Stimulated activated CD4-positive, alpha-beta T cell treated with anti-CD3 and anti-CD28 coated beads, Interleukin-1b, Interleukin-23, amount 100 ng/mL, for 4 hours (primary cell): ENCODE results near the gene AVL9.
"Not testable (repeated sequence)": the region's sequence is repeated elsewhere in the genome, so short reads cannot be mapped to it uniquely, and the experiment has no call there.

Source experiments
- DNase-seq, 2 donors: peaks; one replicate each; pipeline ENCODE4 v3.0.0-alpha.2; 2020; ENCODE audit warnings: low read depth in 2 of 2

AVL9 gene

DNA sequence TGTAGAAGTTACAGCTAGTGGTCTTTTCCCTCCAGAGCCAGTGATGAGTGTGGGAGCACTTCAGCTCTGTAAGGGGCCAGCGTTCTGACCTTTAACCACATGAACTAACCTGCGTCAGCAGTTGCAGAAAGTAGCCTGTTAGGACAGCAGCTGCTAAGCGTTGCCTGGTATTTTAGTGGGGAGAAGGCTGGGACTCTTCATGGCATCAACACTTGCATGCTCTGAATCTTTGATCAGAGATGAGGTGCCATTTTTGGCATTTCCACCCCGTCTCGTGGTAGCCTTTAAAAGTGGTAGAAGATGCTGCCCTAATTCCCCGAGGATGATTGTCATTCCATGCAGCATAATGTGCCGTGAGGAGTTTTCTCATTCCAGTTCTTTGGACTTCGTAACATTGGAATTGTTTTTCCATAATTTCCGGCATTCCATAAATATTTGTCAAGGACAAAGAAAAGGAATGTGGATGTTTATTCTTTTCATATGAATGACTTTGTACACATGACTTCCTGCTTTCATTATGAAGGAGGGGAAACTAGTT is 92.2 kb downstream of the AVL9 start:
- no peak for DNase-seq

GRCh38 chr7:32588657-32589056 is 93.4 kb downstream of the AVL9 start:
- DNase-seq, result no peak

- no peak for DNase-seq
These were observed 96.6 kb downstream of the AVL9 start for GRCh38 chr7:32591938-32592337.

DNA sequence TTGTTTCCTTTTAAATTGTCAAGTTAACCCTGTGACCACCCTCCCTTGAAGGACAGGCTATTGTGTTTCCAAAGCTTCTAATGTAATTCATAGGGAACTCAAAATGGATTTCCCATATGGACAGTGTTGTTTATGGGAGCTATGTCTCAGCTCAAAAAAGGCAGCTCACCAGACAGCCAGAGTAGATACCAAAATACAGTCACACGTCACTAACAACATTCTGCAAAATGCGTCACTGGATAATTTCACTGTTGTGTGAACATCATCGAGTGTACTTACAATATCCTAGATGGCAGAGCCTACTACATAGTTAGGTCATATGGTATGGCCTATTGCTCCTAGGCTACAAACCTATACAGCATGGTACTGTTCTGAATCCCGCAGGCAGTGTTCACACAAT is 97.4 kb downstream of the AVL9 start:
- DNase-seq, result no peak

- DNase-seq, result no peak
These were observed 99.7 kb downstream of the AVL9 start for GRCh38 chr7:32594965-32595490.

DNA sequence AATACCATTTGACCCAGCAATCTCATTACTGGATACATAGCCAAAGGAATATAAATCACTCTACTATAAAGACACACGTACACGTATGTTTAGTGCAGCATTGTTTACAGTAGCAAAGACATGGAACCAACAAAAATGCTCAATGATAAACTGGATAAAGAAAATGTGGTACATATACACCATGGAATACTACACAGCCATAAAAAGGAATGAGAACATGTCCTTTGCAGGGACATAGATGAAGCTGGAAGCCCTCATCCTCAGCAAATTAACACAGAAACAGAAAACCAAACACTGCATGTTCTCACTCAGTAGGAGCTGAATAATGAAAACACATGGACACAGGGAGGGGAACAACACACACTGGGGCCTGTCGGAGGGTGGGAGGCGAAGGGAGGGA is 105.9 kb downstream of the AVL9 start:
- DNase-seq, result not testable (repeated sequence)

GRCh38 chr7:32602470-32602869 is 107.2 kb downstream of the AVL9 start:
- no peak for DNase-seq

DNA sequence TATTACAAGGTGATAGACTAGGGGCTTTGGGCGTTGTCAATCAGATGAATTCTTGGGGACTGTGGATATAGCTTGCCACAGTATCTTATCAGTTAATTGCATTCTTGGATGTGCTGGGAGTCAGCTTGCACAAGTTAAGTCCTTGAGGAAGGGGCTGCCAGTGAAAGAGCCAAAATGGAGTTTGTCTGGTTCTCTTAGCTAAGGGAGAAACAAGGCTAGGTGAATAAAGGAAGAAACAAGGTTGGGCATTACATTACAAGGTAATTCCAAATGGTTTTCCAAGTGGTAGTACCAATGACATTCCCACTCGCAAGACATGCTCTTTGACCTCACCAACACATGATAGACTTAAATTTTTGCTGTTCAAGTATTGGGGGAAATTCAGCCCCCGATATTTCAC is 108.2 kb downstream of the AVL9 start:
- not testable (repeated sequence) for DNase-seq

DNA sequence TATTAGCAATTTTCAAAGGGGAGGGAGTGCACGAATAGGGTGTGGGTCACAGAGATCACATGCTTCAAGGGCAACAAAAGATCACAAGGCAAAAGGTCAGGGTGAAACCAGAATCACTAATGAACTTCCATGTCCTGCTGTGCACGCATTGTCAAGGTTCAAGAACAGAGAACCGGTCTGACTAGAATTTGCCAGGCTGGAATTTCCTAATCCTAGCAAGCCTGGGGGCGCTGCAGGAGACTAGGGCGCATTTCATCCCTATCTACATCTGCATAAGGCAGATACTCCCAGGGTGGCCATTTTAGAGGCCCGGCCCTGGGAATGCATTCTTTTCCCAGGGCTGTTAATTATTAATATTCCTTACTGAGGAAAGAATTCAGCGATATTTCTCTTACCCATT is 108.8 kb downstream of the AVL9 start:
- not testable (repeated sequence) for DNase-seq

- DNase-seq, result no peak
These were observed 109.7 kb downstream of the AVL9 start for GRCh38 chr7:32605032-32605431.

DNA sequence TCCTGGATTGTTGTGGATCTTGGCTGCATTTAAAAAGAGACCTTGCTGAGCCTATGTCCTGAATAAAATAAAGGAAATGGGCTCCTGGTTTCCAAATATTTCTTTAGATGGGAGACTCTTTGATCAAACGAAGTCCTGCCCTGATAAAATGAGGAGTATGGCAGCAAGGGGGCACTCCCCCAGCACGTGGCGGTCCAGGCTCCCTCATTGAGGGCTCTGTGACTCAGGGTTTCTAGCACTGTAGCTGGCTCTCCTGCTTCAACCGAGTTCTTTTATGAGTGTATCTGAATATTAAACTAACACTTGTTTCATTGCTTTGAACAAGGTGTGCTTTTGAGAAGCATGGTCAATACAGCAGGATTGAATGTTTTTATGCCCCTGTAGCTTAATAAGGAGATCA is 114.2 kb downstream of the AVL9 start:
- no peak for DNase-seq

DNA sequence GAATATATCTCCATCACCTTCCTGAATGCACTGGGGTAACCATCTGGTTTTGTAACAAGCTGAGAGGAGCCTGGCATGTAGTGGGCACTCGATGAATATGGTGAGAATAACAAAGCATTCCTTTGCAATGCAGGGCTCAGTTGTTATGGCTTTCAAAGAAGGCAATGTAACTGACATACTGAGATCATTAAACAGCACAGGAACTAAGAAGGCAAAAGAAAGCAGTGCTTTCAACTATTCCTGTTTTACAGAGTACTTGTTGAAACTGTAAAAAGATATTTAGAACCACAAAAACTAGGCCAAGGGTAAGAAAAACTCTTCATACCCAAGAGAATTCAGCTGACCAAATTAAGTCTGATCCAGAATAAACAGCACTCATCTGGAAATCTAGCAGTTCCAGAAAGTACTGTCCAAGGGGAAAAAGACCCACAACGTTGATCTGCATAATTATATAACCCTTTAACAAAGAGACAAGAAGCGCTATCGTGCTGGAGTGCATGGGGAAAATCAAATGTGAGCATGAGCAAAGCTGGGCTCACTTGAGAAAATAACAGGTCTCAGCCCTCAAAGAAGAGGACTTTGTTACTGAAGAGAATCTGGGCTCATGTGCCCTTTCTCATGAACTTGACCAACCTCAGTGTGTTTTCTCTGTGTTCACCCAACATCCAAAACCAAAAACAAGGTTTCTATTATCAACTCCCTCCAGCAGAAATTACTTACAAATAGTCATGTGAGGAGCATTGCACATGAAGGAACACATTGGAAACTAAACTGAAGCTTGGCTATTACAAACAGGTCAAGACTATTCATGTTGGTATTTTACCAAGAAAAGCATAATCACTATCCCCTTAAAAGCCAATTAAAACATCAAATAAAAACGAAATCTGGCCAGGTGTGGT is 116.2 kb downstream of the AVL9 start:
- DNase-seq, result no peak

DNA sequence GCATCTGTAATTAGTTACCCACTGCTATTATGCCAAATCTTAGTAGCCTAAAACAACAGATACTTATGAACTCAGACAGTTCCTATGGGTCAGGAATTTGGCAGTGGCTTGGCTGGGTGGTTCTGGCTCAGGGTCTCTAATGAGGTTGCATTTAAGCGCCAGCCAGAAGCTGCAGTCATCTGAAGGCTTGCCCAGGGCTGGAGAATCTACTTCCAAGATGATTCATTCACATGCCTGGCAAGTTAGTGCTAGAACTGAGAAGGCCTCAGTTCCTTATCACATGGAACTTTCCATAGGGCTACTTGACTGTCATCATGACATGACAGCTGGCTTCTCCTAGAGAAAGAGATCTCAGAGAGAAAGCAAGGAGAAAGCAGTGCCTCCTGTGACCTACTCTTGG is 121.3 kb downstream of the AVL9 start:
- DNase-seq, result no peak

- DNase-seq, result no peak
These were observed 123.2 kb downstream of the AVL9 start for GRCh38 chr7:32618470-32618869.

GRCh38 chr7:32618987-32619386 is 123.7 kb downstream of the AVL9 start:
- no peak for DNase-seq

DNA sequence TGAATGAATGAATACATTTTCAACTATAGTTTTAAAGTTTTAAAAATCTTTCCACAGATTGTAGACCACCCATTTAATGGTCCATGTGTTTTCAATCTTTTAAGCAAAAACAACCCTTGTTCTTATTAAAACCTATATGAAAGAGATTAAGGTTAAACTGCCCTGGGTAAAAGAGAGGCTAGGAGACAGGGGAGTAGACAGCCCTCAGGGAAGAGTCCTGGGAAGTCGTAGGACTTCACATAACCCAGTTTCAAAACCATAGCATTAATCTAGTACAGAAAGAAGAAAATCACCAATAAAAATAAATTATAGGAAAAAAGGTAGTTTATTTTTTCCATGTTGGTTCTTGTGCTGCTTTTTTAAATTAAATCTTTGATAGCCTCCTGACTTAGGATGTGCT is 124.1 kb downstream of the AVL9 start:
- DNase-seq, result not testable (repeated sequence)

GRCh38 chr7:32631021-32631420 is 135.7 kb downstream of the AVL9 start:
- DNase-seq, result no peak

- DNase-seq, result not testable (repeated sequence)
These were observed 136.6 kb downstream of the AVL9 start for GRCh38 chr7:32631590-32632497.

DNA sequence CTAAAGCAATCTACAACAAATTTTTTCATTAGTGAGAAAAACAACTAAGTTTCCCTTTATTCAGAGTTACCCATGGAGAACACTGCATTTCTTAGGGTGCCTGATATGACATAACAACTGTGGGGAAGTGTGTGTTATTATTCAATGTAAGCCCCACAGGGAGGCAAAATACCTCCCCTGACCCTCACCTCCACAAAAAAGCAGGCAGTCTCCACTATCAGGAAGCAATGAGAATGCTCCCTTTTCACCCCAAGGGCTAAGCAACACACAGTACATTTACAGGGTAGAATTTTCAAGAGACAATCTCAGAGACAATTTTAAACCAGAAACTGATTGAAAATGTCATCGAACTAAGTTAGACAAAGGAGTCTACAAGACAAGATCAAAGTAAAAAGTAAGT is 138.2 kb downstream of the AVL9 start:
- DNase-seq, result not testable (repeated sequence)

GRCh38 chr7:32634798-32635393 is 139.6 kb downstream of the AVL9 start:
- not testable (repeated sequence) for DNase-seq

DNA sequence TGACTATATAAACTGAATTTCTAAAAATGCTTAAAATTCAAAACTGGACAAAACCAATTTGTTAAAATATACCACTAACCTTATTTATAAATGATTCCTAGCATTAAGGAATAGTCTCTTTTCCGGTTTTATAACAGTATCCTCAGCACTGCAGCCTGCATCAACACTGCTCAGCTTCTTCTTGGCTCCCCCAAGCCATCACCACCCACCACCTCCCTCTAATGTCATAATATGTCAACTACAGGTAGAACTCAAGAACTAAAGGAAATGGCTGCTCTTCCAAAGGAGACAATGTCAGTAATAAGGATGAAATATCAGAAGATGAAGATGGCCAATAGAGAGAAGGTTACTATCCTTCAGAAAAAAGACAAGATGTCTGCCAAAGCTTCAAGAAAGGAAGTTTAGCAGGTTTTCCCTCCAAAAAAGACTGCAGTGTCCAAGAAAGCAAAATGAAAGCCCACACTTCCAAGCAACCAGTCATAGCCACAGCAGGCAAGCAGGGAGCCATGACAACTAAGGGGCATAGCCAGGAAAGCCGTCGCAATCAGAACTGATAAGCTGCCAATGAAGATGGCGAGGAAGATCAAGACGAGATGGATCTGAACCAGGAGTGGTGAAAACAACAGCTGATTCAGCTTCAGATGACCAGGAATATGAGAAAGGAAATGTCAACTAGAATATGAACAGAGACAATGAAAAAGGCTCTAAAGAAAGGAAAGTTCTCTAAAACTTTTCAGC is 141.6 kb downstream of the AVL9 start:
- DNase-seq, result not testable (repeated sequence)
